Measurements from ENCODE around the gene LDLRAD3. TPM values are rescaled to one million over a fixed set of nuclear protein-coding genes. Genes with fewer than 3 reads are reported as not detected.
"Not testable (repeated sequence)": the region's sequence is repeated elsewhere in the genome, so short reads cannot be mapped to it uniquely, and the experiment has no call there.

Gene LDLRAD3
- total and polyA plus RNA-seq, 4 donors = 2.3 to 19.6 (median 10.8) TPM

DNA sequence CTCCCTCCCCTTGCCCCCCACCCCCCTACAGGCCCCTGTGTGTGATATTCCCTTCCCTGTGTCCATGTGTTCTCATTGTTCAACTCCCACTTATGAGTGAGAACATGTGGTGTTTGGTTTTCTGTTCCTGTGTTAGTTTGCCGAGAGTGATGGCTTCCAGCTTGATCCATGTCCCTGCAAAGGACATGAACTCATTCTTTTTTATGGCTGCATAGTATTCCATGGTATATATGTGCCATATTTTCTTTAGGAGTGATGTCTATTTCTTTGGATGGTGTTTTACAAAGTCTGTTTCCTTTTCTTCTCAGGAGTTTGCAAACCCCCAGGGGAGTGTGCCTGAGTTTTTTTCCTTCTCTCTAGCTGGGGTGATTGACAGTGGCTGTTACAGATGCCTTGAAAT lies 69.6 kb downstream of the LDLRAD3 start:
- not testable (repeated sequence) for H3K4me3 ChIP-seq (ENCODE audit: low read length in 2 of 2); H3K27ac ChIP-seq (ENCODE audit: low read depth in 1 of 2, low read length in 2 of 2); H3K27me3 ChIP-seq (ENCODE audit: control insufficient read depth in 1 of 2, insufficient read depth in 2 of 2, low read length in 1 of 2); ATAC-seq (ENCODE audit: low FRiP score); H3K4me1 ChIP-seq (ENCODE audit: control insufficient read depth in 1 of 2, insufficient read depth in 2 of 2, low read length in 2 of 2); DNase-seq; H3K36me3 ChIP-seq (ENCODE audit: control insufficient read depth in 1 of 2, insufficient read depth in 2 of 2, low read length in 1 of 2); H3K9me3 ChIP-seq (ENCODE audit: control insufficient read depth, low read length)
- 95 to 96% methylated on average over 1 of the region's 1 CpG for WGBS, 2 donors
- intact Hi-C loops (cut with DNase I) = loop anchor here in 1 of 2 donors (10.0 kb wide), 1 partner anchor 449 kb away; no protein-coding TSS in a partner anchor

DNA sequence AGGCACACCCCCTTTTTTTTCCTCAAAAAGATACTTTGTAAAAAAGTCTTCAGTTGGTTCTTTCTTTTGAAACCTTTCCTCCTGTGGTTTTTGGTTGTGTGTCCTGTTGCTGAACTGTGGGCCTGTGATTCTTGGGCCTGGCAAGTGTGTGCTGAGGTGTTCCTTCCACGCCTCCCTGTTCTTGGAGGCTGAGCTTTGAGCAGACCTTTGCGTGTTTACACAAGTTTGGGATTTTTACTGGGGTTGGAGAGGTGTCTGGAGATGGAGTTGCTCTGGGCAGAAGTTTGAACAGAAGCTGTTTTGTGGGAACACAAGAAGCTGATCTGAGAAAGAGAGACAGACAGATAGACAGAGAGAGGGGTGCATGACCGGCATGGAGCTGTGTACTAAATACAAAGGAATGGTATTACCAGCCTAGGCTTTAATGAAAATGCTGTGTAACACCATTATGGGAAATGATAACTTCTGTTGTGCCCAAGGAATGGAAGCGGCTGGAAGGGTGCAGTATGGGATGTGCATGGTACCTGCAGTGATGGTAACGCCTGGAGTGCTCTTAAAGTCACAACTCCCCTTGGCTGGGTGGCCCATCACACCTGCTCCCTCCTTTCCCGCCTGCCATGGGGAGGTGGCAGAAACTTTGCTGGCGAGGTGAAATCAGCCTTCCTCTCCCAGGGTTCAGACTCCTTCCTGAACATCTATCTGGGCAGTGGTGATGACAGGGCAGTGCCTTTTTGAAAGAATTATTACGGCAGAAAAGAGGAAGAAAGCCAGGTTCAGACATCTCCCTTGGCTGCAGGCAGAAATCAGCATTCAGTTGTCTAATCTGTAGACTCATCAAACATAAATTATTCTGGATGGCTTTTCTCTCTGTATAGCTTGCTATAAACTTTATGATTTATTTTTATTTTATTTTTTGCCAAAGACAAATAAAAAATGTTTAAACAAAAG lies 70.4 kb downstream of the LDLRAD3 start:
- no peaks in the 10 kb centered on the region for H3K36me3 ChIP-seq (ENCODE audit: control insufficient read depth in 1 of 2, insufficient read depth in 2 of 2, low read length in 1 of 2)
- no peaks in the 10 kb centered on the region for H3K9me3 ChIP-seq (ENCODE audit: control insufficient read depth, low read length)
- no peak overlapping the region for H3K4me3 ChIP-seq (ENCODE audit: low read length in 2 of 2)
- H3K4me1 ChIP-seq (ENCODE audit: control insufficient read depth in 1 of 2, insufficient read depth in 2 of 2, low read length in 2 of 2) = peaks cover 0 to 6% of the 10 kb centered on the region in 2 donors
- WGBS, 2 donors = 88 to 93% methylated on average over 8 of the region's 8 CpGs
- H3K27me3 ChIP-seq (ENCODE audit: control insufficient read depth in 1 of 2, insufficient read depth in 2 of 2, low read length in 1 of 2) = no peaks in the 10 kb centered on the region
- no peak overlapping the region for H3K27ac ChIP-seq (ENCODE audit: low read depth in 1 of 2, low read length in 2 of 2)
- intact Hi-C loops (cut with DNase I) = loop anchor here in 1 of 2 donors (10.0 kb wide), 1 partner anchor 449 kb away; no protein-coding TSS in a partner anchor
- no peak for ATAC-seq (ENCODE audit: low FRiP score)
- DNase-seq = no peak

DNA sequence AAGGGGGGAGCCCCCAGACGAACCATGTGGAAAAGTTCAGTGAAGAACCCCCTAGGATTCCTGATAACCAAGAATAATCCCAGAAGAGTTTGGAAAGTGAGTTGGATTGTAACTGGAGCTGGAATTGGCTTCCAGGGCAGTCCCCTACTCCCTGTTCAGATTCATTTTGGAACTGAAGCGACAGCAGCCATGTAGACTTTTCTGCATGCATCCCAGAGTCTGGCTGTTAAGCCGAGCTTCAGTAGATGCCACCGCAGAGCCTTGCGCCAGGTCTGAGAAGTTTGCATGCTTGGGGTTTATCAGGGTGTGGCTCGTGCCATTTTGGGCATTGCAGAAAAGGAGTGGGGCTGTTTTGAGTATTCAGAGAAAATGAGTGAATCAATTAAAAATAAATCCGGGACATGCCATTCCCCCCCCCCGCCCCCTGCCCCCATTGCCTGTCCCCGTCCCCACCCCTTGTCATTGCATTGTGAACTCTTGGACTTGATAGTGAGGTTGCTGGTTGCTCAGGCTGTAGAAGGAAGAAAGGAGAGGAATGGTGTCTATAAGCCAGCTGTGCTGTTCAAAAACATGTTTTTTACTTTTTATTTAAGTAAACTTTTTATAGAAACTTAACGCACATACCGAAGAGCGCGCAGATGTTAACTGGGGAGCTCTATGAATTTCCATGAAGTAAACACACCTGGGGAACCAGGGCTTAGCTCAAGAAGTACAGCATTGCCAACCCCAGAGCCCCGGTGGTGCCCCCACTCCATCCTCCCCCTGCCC lies 71.2 kb downstream of the LDLRAD3 start:
- peak; percentile 26 for ATAC-seq (ENCODE audit: low FRiP score)

GRCh38 chr11:36015799-36016198 lies 71.9 kb downstream of the LDLRAD3 start:
- H3K4me1 ChIP-seq (ENCODE audit: control insufficient read depth in 1 of 2, insufficient read depth in 2 of 2, low read length in 2 of 2) = peaks cover 0 to 6% of the 10 kb centered on the region in 2 donors
- peak; percentile 72 for ATAC-seq (ENCODE audit: low FRiP score)
- no peaks in the 10 kb centered on the region for H3K9me3 ChIP-seq (ENCODE audit: control insufficient read depth, low read length)
- 2 to 13% methylated on average over 8 of the region's 8 CpGs for WGBS, 2 donors
- no peaks in the 10 kb centered on the region for H3K36me3 ChIP-seq (ENCODE audit: control insufficient read depth in 1 of 2, insufficient read depth in 2 of 2, low read length in 1 of 2)
- intact Hi-C loops (cut with DNase I) = loop anchor here in 1 of 2 donors (10.0 kb wide), 1 partner anchor 451 kb away; no protein-coding TSS in a partner anchor
- peak in 1 of 2 donors; percentile 71 for DNase-seq
- H3K27ac ChIP-seq (ENCODE audit: low read depth in 1 of 2, low read length in 2 of 2) = no peak overlapping the region
- no peaks in the 10 kb centered on the region for H3K27me3 ChIP-seq (ENCODE audit: control insufficient read depth in 1 of 2, insufficient read depth in 2 of 2, low read length in 1 of 2)
- no peak overlapping the region for H3K4me3 ChIP-seq (ENCODE audit: low read length in 2 of 2)

More for the DNA sequence above, 71.2 kb downstream of the LDLRAD3 start:
- Histone ChIP-seq H3K9me3 (ENCODE audit: control insufficient read depth, low read length) (no peaks in the 10 kb centered on the region), H3K4me3 (ENCODE audit: low read length in 2 of 2) (no peak overlapping the region), H3K4me1 (ENCODE audit: control insufficient read depth in 1 of 2, insufficient read depth in 2 of 2, low read length in 2 of 2) (peaks cover 0 to 6% of the 10 kb centered on the region in 2 donors), H3K27me3 (ENCODE audit: control insufficient read depth in 1 of 2, insufficient read depth in 2 of 2, low read length in 1 of 2) (no peaks in the 10 kb centered on the region), H3K27ac (ENCODE audit: low read depth in 1 of 2, low read length in 2 of 2) (no peak overlapping the region), H3K36me3 (ENCODE audit: control insufficient read depth in 1 of 2, insufficient read depth in 2 of 2, low read length in 1 of 2) (no peaks in the 10 kb centered on the region)
- intact Hi-C loops (cut with DNase I) = loop anchor here in 1 of 2 donors (10.0 kb wide), 1 partner anchor 450 kb away; no protein-coding TSS in a partner anchor
- no peak for DNase-seq
- WGBS, 2 donors = 51 to 63% methylated on average over 14 of the region's 14 CpGs

DNA sequence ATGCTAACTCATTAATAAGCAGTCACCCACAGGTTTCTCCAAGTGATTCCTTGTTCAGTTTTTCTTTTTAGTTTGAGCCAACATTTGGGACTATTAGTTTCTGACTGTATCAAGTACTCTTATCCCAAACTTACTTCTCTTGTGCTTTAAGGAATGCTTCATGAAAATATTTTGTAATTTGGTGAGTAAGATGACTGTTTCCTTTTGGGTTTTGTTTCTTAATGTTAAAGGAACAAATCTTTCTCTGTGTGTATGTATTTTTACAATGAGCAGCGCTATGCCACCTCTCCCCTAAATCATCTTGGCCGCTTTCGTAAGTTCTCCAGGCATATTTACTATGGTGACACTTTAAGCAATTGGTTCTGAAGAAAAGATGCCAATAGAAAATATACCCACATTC lies 72.4 kb downstream of the LDLRAD3 start:
- Histone ChIP-seq H3K4me1 (ENCODE audit: control insufficient read depth in 1 of 2, insufficient read depth in 2 of 2, low read length in 2 of 2) (peaks cover 0 to 6% of the 10 kb centered on the region in 2 donors), H3K36me3 (ENCODE audit: control insufficient read depth in 1 of 2, insufficient read depth in 2 of 2, low read length in 1 of 2) (no peaks in the 10 kb centered on the region), H3K27me3 (ENCODE audit: control insufficient read depth in 1 of 2, insufficient read depth in 2 of 2, low read length in 1 of 2) (no peaks in the 10 kb centered on the region), H3K27ac (ENCODE audit: low read depth in 1 of 2, low read length in 2 of 2) (no peak overlapping the region), H3K4me3 (ENCODE audit: low read length in 2 of 2) (no peak overlapping the region), H3K9me3 (ENCODE audit: control insufficient read depth, low read length) (no peaks in the 10 kb centered on the region)
- ATAC-seq (ENCODE audit: low FRiP score) = no peak
- no peak for DNase-seq
- WGBS, 2 donors = 88 to 89% methylated on average over 3 of the region's 3 CpGs
- intact Hi-C loops (cut with DNase I) = loop anchor here in 1 of 2 donors (10.0 kb wide), 1 partner anchor 451 kb away; no protein-coding TSS in a partner anchor

- Histone ChIP-seq H3K36me3 (ENCODE audit: control insufficient read depth in 1 of 2, insufficient read depth in 2 of 2, low read length in 1 of 2) (no peaks in the 10 kb centered on the region), H3K27me3 (ENCODE audit: control insufficient read depth in 1 of 2, insufficient read depth in 2 of 2, low read length in 1 of 2) (no peaks in the 10 kb centered on the region), H3K9me3 (ENCODE audit: control insufficient read depth, low read length) (no peaks in the 10 kb centered on the region), H3K4me3 (ENCODE audit: low read length in 2 of 2) (no peak overlapping the region), H3K27ac (ENCODE audit: low read depth in 1 of 2, low read length in 2 of 2) (no peak overlapping the region), H3K4me1 (ENCODE audit: control insufficient read depth in 1 of 2, insufficient read depth in 2 of 2, low read length in 2 of 2) (peaks cover 0 to 6% of the 10 kb centered on the region in 2 donors)
- WGBS, 2 donors = 97% methylated on average over 4 of the region's 4 CpGs
- intact Hi-C loops (cut with DNase I) = loop anchor here in 1 of 2 donors (10.0 kb wide), 1 partner anchor 452 kb away; no protein-coding TSS in a partner anchor
- DNase-seq = no peak
- ATAC-seq (ENCODE audit: low FRiP score) = no peak
Observed at GRCh38 chr11:36016709-36017108, 72.8 kb downstream of the LDLRAD3 start.

GRCh38 chr11:36019005-36019596 lies 75.2 kb downstream of the LDLRAD3 start:
- Histone ChIP-seq H3K36me3 (ENCODE audit: control insufficient read depth in 1 of 2, insufficient read depth in 2 of 2, low read length in 1 of 2) (no peaks in the 10 kb centered on the region), H3K27me3 (ENCODE audit: control insufficient read depth in 1 of 2, insufficient read depth in 2 of 2, low read length in 1 of 2) (no peaks in the 10 kb centered on the region), H3K4me3 (ENCODE audit: low read length in 2 of 2) (no peak overlapping the region), H3K9me3 (ENCODE audit: control insufficient read depth, low read length) (no peaks in the 10 kb centered on the region), H3K4me1 (ENCODE audit: control insufficient read depth in 1 of 2, insufficient read depth in 2 of 2, low read length in 2 of 2) (peaks cover 0 to 6% of the 10 kb centered on the region in 2 donors), H3K27ac (ENCODE audit: low read depth in 1 of 2, low read length in 2 of 2) (no peak overlapping the region)
- WGBS, 2 donors = 80% methylated on average over 8 of the region's 8 CpGs
- DNase-seq = no peak
- intact Hi-C loops (cut with DNase I) = loop anchor here in 1 of 2 donors (10.0 kb wide), 1 partner anchor 454 kb away; no protein-coding TSS in a partner anchor
- no peak for ATAC-seq (ENCODE audit: low FRiP score)

- DNase-seq (no peak), ATAC-seq (ENCODE audit: low FRiP score) (no peak)
- H3K27ac ChIP-seq (ENCODE audit: low read depth in 1 of 2, low read length in 2 of 2) = no peak overlapping the region
- no peaks in the 10 kb centered on the region for H3K27me3 ChIP-seq (ENCODE audit: control insufficient read depth in 1 of 2, insufficient read depth in 2 of 2, low read length in 1 of 2)
- intact Hi-C loops (cut with DNase I) = loop anchor here in 1 of 2 donors (10.0 kb wide), 1 partner anchor 455 kb away; no protein-coding TSS in a partner anchor
- H3K4me1 ChIP-seq (ENCODE audit: control insufficient read depth in 1 of 2, insufficient read depth in 2 of 2, low read length in 2 of 2) = peaks cover 0 to 6% of the 10 kb centered on the region in 2 donors
- H3K36me3 ChIP-seq (ENCODE audit: control insufficient read depth in 1 of 2, insufficient read depth in 2 of 2, low read length in 1 of 2) = no peaks in the 10 kb centered on the region
- H3K4me3 ChIP-seq (ENCODE audit: low read length in 2 of 2) = no peak overlapping the region
- no peaks in the 10 kb centered on the region for H3K9me3 ChIP-seq (ENCODE audit: control insufficient read depth, low read length)
- WGBS, 2 donors = 95% methylated on average over 4 of the region's 4 CpGs
Observed at GRCh38 chr11:36019722-36020121, 75.9 kb downstream of the LDLRAD3 start.
